Right lobe of liver (tissue), 4 donors: ENCODE data around the gene CASP12.

Experiments
- CTCF ChIP-seq, 4 donors: fragments of 200-600 bp in 3 of 4; fragments of 450-650 bp in 1 of 4; IDR thresholded peaks; one replicate each; pipeline versions ENCODE4 v1.5.1 to v1.8.0; 2016 to 2022; ENCODE audit warnings: antibody characterized with exemption in 4 of 4, mild to moderate bottlenecking in 2 of 4
- POLR2A ChIP-seq: fragments of 450-650 bp; IDR thresholded peaks from one replicate; pipeline ENCODE4 v1.6.1; 2017; ENCODE audit warnings: antibody characterized with exemption, mild to moderate bottlenecking
- donor health status: DM: no; HTN: no; CAD: no.
- donor health status: DM: no; HTN: no; CAD: no.
- donor health status: DM: no; HTN: yes; CAD: no.

GRCh38 chr11:104916442-104916841, 18.2 kb upstream of the CASP12 start:
- no peak for TF ChIP-seq CTCF (IDR thresholded peaks at IDR 0.05)
- TF ChIP-seq POLR2A: no peak
